ENCODE results near the gene GEMIN2.
"Not testable (repeated sequence)": the region's sequence is repeated elsewhere in the genome, so short reads cannot be mapped to it uniquely, and the experiment has no call there.

Gene GEMIN2

GRCh38 chr14:39176263-39177167 lies 62.4 kb downstream of the GEMIN2 start:
- no peak for DNase-seq (ENCODE audit: low read depth, low spot score)

GRCh38 chr14:39177168-39177545 lies 63.0 kb downstream of the GEMIN2 start:
- no peak for DNase-seq (ENCODE audit: low read depth, low spot score)

DNA sequence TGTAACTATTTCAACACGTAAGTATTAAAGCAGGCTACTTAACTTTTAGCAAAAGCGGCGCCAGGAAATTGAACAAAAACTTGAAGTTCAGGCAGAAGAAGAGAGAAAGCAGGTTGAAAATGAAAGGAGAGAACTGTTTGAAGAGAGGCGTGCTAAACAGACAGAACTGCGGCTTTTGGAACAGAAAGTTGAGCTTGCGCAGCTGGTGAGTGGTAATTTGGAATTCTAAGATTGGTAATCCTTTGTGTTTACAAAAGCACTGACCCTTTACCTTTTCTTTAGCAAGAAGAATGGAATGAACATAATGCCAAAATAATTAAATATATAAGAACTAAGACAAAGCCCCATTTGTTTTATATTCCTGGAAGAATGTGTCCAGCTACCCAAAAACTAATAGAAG lies 64.9 kb downstream of the GEMIN2 start:
- no peak for DNase-seq (ENCODE audit: low read depth, low spot score)

- DNase-seq (ENCODE audit: low read depth, low spot score), result no peak
These were observed 66.4 kb downstream of the GEMIN2 start for GRCh38 chr14:39180553-39180952.

- no peak for DNase-seq (ENCODE audit: low read depth, low spot score)
These were observed 67.0 kb downstream of the GEMIN2 start for GRCh38 chr14:39181026-39181692.

DNA sequence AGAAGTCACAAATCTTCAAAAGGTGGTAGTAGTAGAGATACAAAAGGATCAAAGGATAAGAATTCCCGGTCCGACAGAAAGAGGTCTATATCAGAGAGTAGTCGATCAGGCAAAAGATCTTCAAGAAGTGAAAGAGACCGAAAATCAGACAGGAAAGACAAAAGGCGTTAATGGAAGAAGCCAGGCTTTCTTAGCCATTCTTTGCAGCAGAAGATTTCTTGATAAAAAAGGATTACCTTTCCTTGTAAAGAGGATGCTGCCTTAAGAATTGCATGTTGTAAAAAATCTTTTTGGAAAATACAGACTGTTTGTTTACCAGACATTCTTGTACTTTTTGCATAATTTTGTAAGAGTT lies 67.5 kb downstream of the GEMIN2 start:
- DNase-seq (ENCODE audit: low read depth, low spot score), result no peak

- no peak for DNase-seq (ENCODE audit: low read depth, low spot score)
These were observed 68.9 kb downstream of the GEMIN2 start for GRCh38 chr14:39182770-39183684.

GRCh38 chr14:39183685-39184003 lies 69.5 kb downstream of the GEMIN2 start:
- DNase-seq (ENCODE audit: low read depth, low spot score), result not testable (repeated sequence)

- no peak for DNase-seq (ENCODE audit: low read depth, low spot score)
These were observed 70.6 kb downstream of the GEMIN2 start for GRCh38 chr14:39184628-39185255.

DNA sequence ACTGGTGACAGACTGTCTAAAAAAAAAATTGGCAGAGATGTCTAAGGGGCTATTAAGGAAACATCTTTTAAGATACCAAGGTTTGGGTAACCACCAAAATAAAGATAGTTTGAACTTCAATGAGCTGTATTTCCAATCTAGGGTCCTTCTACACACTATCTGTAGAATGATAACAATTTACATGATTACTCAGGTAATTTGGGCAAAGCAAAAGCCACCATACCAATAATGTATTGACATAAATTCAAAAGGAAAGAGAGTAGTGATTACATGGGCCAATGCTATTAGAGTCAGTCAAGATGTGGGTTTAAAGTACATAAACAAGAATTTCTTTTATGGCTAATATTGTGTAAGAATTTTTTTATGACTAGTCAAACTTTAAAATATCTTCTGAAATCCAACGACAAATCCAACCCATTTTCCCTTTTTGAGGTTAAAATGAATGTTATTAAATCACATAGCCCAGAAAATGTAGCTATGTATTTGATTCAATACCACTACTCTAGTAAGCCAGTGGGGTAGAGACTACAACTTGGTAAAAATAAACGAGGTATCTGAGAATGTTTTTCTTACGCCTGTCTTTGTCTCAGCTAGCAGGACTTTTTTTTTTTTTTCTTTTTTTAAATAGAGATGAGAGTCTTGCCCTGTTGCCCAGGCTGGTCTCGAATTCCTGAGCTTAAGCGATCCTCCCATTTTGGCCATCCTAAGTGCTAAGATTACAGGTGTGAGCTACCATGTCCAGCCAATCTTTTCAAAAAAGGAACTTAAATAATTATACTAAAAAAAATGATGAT lies 71.3 kb downstream of the GEMIN2 start:
- no peak for DNase-seq (ENCODE audit: low read depth, low spot score)
